Fibroblast of gingiva (primary cell): ENCODE results near the gene PIM3.
"Not testable (repeated sequence)": the region's sequence is repeated elsewhere in the genome, so short reads cannot be mapped to it uniquely, and the experiment has no call there.

Experiments
- DNase-seq: peaks from one replicate; pipeline ENCODE4 v3.0.0-alpha.2; 2011; ENCODE audit warnings: low read depth

The PIM3 gene

DNA sequence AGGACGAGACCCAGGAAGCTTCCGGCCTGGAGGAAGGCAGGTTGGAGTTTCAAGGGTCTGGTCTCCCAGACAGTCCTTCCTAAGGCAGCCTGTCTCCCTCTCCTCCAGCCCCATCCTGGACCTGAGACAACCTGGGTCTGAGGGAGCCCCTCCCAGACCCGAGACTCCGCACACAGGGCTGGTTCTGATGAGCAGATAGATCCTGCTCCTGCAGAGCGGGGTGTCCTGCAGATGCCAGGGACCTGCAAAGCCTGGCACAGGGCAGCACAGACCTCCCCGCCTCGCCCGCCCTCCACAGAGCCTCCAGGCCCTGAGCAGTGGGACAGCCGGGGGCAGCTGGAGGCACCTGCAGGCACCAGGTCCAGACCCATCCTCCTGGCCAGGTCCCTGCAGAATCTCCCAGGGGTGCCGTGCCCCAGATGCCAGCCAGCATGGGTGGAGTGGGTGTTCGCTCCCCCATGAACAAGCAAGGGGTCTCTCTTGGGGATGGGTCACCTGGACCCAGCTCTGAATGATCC, 7.8 kb downstream of the PIM3 start:
- no peak for DNase-seq

DNA sequence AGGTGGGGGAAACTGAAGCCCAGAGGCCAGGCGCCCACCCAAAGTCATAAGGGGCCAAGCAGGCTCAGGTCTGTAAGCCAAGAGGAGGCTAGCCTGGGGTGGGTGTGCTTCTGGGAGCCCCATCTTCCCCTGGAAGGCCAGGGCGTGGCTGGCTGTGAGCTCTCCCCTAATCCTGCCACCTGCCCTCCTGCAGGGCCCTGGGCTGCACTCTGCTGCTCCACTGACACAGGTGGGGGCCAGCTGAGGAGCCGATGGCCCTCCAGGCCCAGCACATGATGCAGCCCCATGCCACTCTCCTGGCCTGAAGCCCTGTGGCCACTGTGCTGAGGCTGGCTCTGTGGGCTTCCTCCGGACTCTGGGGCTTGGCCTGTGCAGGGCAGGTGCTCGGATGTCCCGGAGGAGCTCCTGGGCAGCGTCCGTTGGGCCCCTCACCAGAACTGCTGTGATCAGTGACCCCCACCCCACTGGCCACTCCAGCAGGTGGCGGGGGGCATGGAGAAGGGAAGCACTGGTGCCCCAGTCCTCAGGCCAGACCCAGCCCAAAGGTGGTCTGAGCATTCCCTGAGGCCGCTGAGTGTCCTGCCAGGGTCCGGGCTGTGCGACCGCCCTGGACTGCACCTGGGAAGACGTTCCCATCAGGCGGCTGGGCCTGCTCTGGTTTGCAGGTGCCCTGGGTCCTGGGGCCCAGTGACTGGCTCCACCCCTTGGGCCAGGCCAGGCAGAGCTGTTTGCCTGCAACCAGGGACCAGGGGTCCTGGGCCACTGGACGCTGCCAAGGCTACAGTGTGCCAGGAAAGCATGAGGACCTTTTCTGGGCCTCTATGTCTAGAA, 8.5 kb downstream of the PIM3 start:
- no peak for DNase-seq

DNA sequence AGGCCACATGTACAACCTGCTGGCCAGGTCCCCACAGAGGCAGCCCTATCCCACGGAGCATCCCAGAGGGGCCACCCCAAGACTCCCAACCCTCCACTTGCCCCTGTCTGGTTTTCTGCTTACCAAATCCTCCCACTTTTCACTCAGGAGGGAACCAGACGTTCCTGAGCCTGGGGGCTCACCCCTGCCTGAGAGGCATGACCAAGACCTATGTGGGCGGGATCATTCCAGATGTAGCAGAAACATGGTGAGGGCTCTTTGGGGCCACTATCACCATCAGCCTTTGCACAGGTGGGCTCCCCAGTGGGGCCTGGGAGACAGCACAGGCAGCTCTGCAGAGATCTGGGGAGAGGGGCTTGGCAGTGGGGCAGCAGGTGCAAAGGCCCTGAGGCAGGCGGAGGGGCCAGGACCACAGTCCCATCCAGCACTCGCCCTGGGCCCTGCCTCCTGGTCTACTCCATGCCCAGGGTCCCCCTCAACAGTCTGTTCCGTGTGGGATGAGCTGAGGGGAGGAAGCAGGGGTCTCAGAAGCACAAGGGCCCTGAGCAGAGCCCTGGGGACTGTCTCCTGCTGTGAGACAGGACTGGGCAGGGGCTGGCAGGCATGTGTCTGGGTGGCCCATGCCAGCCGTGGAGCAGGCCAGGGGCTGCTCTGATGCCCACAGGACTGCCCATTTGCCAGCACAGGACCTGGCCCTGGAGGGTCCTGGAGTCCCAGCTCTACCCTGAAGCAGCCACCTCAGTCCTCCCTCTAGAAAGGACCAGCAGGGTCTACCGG, 9.4 kb downstream of the PIM3 start:
- no peak for DNase-seq

DNA sequence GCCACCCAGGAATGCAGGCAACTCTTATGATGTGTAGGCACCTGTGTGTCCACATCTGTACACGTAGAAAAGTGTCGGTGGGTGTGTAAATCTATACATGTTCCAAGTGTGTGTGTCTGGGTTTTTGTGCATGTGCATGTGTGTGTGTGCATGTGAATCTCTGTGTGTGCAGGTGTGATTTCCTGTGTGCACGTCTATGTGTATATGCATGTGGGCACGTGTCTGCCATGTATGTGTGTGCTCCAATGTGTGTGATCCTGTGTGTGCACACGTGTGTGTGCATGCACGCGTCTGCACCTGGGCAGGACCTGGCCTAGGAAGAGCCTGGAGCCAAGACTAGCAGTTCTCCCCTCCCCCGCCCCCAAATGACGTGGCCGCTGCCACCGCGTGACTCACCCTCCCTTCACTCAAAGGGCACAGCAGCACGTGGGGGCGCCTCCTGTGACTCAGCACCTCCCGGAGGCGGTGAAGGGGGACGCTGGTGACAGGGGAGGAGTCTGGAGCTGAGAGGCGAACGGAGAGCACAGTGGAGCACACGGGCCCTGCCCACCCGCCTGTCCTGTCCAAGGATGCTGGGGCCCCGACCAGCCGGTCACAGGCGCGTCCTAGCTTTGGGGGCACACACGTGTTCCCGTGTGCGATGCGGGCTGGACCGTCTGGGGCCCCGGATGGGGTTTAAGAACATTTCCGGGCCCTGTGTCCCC, 10.1 kb downstream of the PIM3 start:
- DNase-seq, result peak; percentile 96

DNA sequence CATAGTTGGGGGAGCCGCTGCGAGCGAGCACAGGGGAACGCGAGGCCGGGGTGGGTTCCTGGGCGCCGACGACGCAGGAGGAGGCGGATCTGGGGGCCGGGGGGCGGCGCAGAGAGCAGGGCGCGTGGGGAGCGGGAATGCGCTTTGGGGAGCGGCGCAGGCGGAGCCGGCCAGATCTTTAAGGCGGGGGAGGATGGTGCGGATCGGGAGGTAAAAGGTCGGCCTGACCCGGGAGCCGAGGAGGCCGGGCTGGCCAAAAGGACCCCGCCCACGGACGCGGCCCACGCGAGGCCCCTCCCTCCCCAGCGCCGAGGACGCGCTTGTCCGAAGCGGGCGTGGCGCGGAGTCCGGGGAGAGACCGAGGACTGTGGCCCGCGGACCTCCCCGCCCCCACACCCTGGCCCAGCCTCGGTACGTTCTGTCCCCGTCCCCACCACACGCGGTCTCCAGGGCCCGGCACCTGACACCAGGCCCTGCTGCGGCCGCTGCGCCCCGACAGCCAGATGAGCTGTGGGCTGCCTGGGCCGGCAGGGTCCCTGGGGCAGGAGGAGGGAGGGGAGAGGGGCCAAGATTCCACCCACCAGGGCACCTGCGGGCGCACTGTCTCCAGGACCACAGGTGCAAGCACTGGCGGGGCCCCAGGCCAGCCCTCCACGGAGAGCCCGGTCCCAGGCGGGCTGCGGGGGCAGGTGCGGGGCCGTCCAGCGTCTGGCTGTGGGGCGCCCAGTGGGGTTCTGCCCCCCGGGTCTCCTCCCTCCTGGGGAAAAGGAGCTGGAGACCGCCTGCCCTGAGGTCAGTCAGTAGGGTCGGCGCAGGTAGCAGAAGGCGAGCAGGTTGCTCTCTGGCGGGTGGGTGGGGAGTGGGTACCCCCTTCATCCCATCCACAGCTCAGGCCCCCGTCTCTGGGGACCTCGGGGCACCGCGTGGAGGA, 10.9 kb downstream of the PIM3 start:
- DNase-seq, result peak; percentile 84

DNA sequence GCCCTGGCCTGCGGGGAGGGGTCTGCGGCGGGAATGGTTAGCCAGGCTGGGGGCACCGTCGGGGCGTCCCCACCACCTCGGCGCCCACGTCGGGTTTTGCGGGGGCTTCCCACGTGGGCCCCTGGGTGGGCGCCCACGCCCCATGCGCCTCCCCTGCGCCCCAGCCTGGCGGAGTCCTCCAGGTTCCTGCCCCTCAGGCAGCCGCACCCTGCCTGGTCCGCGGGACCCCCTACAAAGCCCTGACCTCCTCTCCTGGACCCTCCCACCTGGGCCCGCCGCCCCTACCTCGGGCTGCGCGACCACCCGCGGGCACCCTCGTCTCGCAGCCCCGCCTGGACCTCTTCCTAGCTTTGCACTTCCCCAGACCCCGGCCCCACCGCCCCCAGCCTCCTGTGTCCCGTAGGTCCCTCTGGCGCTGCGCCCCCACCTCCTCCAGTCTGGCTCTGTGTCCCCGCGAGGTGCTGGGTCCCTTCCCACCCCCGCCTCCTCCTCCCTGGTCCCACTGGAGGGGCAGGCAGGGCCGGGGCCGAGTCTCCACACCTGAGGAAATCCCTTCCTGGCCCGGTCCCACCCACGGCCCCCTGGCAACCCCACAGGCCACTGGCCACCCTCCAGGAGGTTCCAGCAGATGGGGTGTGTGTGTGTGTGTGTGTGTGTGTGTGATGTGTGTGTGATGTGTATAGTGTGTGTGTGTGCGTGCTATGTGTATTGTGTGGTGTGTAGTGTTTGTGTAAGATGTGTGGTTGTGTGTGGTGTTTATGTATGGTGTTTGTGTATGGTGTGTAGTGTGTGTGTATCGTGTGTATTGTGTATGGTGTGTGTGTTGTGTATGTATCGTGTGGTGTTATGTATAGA, 11.8 kb downstream of the PIM3 start:
- no peak for DNase-seq

DNA sequence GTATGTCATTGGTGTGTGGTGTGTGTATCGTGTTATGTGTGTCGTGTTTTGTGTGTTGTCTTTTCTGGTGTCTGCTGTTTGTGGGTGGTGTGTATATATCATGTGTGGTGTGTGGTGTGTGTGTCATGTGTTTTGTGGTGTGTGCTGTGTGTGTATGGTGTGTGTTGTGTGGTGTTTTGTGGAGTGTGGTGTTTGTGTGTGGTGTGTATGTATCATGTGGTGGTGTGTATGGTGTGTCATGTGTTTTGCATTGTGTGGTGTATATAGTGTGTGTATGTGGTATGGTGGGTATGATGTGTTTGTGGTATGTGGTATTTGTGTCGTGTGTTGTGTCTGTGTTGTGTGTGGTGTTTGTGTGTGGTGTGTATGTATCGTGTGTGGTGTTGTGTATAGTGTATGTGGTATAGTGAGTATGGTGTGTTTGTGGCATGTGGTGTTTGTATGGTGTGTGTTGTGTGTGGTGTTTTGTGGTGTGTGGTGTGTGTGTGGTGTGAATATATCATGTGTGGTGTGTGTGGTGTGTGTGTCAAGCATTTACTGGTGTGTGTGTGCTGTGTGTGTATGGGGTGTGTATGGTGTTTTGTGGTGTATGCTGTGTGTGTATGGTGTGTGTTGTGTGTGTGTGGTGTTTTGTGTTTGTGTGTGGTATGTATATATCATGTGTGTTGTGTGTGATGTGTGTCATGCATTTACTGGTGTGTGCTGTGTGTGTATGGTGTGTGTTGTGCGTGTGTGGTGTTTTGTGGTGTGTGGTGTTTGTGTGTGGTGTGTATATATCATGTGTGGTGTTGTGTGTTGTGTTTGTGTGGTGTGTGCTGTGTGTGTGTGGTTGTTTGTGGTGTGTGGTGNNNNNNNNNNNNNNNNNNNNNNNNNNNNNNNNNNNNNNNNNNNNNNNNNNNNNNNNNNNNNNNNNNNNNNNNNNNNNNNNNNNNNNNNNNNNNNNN, 12.7 kb downstream of the PIM3 start:
- peak; percentile 40 for DNase-seq

DNA sequence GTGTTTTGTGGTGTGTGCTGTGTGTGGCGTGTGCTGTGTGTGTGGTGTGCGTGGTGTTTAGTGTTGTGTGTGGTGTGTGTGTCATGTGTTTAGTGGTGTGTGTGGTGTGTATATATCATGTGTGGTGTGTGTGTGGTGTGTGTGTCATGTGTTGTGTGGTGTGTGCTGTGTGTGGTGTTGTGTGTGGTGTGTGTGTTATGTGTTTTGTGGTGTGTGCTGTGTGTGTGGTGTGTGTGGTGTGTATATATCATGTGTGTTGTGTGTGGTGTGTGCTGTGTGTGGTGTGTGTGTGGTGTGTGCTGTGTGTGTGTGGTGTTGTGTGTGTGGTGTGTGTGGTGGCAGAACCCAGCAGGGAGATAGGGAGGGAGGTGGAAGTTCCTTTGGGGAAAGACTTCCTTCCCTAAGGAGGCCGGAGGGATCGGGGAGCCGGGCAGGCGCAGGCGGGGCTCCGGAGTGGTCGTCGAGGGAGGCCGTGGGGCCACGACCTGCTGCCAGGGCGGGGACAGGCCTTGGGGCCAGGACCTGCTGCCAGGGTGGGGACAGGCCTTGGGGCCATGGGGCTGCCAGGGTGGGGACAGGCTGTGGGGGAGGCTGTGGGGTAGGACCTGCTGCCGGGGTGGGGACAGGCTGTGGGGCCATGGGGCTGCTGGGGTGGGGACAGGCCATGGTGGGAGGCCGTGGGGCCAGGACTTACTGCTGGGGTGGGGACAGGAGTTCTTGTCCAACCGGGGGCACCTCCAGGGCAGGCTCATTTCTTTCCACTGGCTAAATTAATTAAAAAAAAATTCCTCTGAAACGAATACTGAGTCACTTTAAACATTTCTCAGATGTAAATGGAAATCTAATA, 15.2 kb downstream of the PIM3 start:
- DNase-seq, result peak; percentile 30

DNA sequence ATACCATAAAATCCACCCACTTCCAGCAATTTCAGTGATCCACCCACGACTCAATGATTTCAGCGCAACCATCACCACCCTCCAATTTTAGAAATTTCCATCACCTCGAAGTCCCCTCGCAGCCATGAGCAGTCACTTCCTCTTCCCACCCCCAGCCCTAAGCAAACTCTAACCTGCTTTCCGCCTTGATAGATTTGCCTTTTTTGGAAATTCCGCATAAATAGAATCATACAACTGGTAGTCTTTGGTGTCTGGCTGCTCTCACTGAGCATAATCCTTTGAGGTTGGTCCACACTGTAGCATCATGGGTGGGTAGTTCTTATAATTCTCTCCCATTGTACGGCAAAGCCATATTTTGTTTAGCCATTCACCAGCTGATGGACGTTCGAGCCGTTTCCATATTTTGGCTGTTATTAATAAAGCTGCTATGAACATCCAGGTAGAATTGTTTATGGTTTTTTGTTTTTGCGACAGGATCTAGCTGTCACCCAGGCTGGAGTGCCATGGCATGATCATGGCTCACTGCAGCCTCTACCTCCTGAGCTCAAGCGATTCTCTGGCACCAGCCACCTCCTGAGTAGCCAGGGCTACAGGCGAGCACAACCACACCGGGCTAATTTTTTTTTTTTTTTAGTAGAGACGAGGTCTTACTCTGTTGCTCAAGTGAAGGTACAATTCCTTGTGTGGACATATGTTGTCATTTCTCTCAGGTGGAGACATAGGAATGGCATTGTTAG, 16.0 kb downstream of the PIM3 start:
- no peak for DNase-seq

DNA sequence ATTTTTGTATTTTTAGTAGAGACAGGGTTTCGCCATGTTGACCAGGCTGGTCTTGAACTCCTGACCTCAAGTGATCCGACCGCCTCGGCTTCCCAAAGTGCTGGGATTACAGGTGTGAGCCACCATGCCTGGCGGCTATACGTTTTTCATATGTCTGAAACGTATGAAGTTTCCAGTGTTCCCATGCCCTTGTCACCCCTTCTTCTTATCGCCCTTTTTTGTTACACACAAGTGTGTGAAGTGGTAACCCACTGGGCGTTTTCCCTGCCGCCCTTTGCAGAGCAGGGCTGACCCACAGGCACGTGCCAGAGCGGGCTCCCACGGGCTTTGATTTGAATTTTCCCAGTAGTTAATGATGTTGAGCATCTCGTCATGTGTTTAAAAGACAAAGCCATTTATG, 17.0 kb downstream of the PIM3 start:
- DNase-seq, result no peak

DNA sequence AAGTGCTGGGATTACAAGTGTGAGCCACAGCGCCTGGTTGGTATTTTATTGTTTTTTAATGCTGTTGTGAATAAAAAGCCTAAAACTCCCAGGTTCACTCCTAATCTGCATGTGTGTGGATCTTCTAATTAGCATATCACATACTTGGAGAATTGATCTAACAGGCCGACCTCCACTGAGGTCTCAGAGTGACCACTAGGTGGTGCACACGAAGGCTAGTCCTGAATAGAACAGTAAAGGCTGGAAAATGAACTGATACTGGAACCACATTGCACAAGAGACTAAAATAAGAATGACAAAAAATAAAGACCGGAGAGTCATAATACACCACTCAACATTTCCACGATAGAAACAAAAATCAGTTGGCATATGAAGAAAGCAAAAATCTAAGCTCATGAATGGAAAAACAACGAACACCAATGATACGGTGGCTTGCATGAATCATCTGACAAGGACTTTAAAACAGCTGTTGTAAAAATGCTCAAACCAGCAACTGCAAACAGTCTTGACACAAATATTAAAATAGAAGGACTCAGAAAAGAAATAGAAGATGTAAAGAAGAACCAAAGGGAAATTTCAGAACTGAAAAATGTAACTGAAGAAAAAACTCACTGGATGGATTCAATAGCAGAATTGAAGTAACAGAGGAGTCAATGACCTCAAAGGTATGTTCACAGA, 19.2 kb downstream of the PIM3 start:
- DNase-seq, result peak; percentile 29

DNA sequence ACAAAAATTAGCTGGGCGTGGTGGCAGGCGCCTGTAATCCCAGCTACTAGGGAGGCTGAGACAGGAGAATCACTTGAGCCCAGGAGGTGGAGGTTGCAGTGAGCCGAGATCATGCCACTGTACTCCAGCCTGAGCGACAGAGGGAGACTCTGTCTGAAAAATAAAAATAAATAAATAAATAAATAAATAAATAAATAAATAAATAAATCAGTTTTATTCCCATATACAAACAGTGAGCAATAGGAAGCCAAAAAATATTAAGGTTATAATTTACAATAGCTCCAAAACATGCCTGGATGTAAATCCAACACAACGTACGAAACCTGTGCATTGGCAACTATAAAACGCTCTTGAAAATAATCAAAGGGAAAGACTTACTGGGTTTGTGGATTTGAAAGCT, 21.2 kb downstream of the PIM3 start:
- not testable (repeated sequence) for DNase-seq

DNA sequence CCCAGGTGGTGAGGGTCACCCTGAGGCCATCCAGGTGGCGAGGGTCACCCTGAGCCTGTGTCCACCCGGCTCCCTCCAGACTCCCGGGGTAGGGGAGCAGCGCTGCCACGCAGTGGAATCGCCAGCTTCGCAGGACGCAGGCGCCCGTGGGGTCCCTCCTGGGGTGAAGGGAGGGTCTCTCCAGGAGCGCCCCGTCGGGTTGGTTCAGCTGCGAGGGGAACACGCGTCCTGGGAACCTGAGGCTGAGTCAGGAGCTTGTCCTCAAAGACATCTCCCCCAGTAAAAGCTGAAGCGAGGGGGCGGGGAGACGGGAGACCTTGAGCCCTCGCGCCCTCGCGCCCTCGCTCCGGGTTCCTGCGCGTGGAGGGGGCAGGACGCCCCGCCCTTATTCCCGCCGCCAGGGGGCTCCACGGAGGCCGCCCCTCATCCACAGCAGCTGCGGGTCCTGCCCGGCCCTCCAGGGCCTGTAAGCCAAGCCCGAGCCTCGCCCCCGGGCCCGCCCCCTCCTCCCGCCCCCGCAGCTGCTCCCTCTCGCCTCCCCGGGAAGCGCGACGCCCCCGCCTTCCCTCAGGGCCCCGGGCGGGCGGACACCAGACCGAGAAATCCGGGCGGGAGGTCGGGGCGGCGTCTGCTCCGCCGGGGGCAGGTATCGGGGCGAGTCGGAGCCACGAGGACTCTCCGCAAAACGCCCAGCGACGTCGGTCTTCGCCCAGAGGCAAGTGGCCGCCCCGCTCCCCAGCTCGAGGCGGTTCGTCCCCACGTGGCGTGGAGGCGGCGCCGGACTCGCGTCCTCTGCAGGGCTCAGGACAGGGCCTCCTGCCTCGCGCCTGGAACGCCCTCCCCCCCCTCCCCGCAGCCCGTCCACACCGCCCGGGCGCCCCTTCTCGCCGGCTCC, 22.8 kb downstream of the PIM3 start:
- no peak for DNase-seq

DNA sequence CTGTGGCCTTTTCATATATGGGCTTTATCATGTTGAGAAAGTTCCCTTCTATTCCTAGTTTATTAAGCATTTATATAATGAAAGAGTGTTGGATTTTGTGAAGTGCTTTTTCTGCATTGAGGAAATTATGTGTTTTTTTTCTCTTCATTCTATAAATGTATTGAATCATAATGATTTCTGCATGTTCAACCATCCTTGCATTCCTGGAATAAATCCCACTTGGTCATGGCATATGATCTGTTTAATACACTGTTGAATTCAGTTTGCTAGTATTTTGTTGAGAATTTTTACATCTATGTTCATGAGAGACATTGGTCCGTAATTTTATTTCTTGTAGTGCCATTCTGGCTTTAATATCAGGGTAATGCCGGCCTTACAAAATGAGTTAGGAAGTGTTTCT, 25.8 kb downstream of the PIM3 start:
- no peak for DNase-seq

DNA sequence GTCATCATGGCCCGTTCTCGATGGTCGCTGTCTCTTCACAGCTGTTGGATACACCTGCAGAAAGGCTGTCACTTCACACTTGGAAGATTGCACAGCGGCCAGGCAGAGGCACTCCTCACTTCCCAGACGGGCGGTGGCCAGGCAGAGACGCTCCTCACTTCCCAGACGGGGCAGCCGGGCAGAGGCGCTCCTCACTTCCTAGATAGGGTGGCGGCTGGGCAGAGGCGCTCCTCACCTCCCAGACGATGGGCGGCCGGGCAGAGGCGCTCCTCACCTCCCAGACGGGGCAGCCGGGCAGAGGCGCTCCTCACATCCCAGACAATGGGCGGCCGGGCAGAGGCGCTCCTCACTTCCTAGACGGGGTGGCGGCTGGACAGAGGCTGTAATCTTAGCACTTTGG, 29.3 kb downstream of the PIM3 start:
- DNase-seq, result not testable (repeated sequence)

DNA sequence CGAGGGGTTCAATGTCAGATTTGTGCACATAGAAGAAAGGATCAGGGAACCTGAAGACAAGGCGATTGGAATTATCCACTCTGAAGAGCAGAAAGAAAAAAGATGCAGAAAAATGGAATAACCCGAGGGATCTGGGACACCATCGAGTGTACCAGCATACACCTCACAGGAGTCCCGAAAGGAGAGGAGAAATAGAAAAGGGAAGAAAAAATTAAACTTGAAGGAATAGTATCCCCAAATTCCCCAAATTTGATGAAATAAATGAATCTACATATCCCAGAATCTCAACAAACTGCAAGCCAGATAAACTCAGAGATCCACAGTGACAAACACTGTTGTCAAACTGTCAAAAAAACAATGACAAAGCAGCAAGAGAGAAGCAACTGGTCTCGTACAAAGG, 30.6 kb downstream of the PIM3 start:
- DNase-seq, result no peak
